Fibroblast of the aortic adventitia (primary cell): Measurements from ENCODE around the gene TMEM218. TPM values are rescaled to one million over a fixed set of nuclear protein-coding genes. Genes with fewer than 3 reads are reported as not detected.

Experiments
- DNase-seq: peaks from one replicate; pipeline ENCODE4 v3.0.0-alpha.2; 2010; ENCODE audit warnings: low read depth
- H3K4me3 ChIP-seq: 2 replicates; pipeline ENCODE4 v1.5.1; 2011; ENCODE audit warnings: low read depth, mild to moderate bottlenecking, control low read depth, low read length, moderate library complexity
- CTCF ChIP-seq: IDR thresholded peaks from 2 replicates; pipeline ENCODE4 v1.5.1; 2011; ENCODE audit warnings: mild to moderate bottlenecking, low read length, control low read depth, inconsistent platforms; ENCODE audit not compliant: insufficient read depth
- total RNA-seq: library from RNA; depleted of rRNA; stranded (reverse); fragments of >200 nt; gene quantifications from 2 replicates; pipeline ENCODE4 v1.2.3, GENCODE V29; 2012; ENCODE audit warnings: low replicate concordance

TMEM218 gene
- total RNA-seq, 1 donor: 35.1 TPM

DNA sequence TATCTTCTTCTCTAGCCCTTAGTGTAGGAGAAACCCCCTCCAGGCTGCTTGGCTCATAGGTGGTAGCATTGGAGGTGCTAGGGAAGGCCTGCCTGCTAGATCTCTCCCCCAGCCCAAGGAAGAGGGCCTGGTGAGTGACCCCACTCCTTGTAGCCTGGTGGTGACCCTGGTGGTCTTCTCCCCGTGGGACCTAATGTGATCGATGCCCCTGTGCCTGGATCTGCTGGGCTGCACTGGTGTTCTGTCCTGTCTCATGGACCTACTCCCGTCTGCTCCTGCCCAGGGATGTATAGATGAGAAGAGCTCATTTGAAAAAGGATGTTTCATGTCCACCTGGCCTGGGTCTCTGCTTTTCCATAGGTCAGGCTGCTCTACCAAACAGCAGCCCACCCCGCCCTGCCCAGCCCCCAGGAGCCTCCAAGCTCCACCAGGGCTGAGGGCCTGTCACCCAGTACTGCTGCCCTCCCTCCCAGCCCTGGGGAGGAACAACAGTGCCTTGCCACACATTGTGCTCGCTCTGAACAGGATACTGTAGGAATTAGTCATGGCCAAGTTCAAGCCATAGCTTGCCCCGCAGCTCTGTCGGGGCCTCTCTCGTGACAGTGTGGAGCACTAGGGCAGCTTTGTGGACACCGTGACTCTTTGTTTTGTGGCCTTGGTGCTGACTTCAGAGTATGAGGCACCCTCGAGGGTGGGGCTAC, 28.7 kb downstream of the TMEM218 start:
- peak; percentile 62 for DNase-seq
- TF ChIP-seq CTCF: no peak
- no peak overlapping the region for H3K4me3 ChIP-seq

- no peak for TF ChIP-seq CTCF
- no peak for DNase-seq
- no peak overlapping the region for H3K4me3 ChIP-seq
Measured at GRCh38 chr11:125082040-125082439, 29.4 kb downstream of the TMEM218 start.

- no peak overlapping the region for H3K4me3 ChIP-seq
- TF ChIP-seq CTCF: no peak
- no peak for DNase-seq
Measured at GRCh38 chr11:125081098-125081798, 30.2 kb downstream of the TMEM218 start.

DNA sequence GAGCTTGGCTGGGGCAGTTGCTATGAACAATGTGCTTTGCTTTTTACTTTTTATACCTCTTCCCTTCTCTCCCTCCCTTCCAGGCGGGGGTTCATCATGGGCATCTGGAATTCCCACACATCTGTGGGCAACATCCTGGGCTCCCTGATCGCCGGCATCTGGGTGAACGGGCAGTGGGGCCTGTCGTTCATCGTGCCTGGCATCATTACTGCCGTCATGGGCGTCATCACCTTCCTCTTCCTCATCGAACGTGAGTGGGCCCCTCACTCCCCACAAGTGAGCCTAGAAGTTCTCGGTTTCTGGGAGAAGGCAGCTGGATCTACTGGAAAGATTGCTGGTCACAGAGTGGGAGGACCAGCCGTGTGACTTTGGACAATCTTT, 30.9 kb downstream of the TMEM218 start:
- H3K4me3 ChIP-seq: no peak overlapping the region
- no peak for TF ChIP-seq CTCF
- DNase-seq: no peak

- DNase-seq: no peak
- H3K4me3 ChIP-seq: no peak overlapping the region
- no peak for TF ChIP-seq CTCF
Measured at GRCh38 chr11:125079878-125080530, 31.4 kb downstream of the TMEM218 start.

GRCh38 chr11:125079151-125079877, 32.1 kb downstream of the TMEM218 start:
- no peak for TF ChIP-seq CTCF
- no peak overlapping the region for H3K4me3 ChIP-seq
- DNase-seq: no peak
